ENCODE results near the gene DNAH17. TPM values are rescaled to one million over a fixed set of nuclear protein-coding genes. Genes with fewer than 3 reads are reported as not detected.

DNAH17 gene
- total and polyA plus RNA-seq, 2 donors (not counting 3 experiments of a cell fraction or from before 2014, with no cell fraction given): not detected

DNA sequence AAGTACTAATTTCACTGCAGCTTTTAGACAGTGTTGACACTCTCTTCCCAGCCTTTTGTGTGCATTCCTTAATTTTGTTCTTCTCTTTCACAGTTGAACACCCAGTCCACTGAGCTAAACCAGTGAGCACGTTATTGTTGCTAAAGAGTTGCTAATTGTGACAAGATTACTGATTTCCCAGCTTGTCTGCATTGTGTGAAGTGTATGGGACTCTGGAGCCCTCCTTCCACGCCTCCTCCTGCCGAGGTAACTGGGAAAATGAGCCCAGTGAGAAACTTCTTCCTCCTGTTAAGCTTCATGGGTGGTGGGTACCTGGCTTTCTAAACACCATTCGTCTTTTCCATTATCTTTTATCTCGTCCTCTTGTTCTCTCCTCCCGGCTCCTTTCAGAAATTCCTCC, 29.8 kb upstream of the DNAH17 start:
- H3K4me1 ChIP-seq (ENCODE audit: control insufficient read depth, extremely low read depth, insufficient read depth, low read length): no peaks in the 10 kb centered on the region
- dilution Hi-C loops (cut with MboI; ENCODE audit: extremely low pct_ligation_motif_present, low sequenced_read_pairs) (no loop called here), intact Hi-C loops (cut with micrococcal nuclease) (loop anchor here (5.0 kb wide), 1 partner anchor 110 kb away; no protein-coding TSS in a partner anchor)
- H3K4me3 ChIP-seq (replicated peaks in 1 of 3; ENCODE audit: insufficient read depth in 1 of 3, low read depth in 1 of 3, low read length in 3 of 3): no peak overlapping the region
- no peak for FAIRE-seq
- no peak for DNase-seq (ENCODE audit: low read depth, low spot score)
- no peaks in the 10 kb centered on the region for H3K9me1 ChIP-seq (replicated peaks; ENCODE audit: control insufficient read depth, extremely low read depth, insufficient read depth, low read length)
- H3K4me2 ChIP-seq (ENCODE audit: insufficient read depth, low read length): no peak overlapping the region
- POLR2A ChIA-PET: interaction anchor here (0.7 kb wide), 1 partner anchor 25 kb away, joined by 3 read pairs; no protein-coding TSS in a partner anchor
- no peaks in the 10 kb centered on the region for H3K36me3 ChIP-seq (ENCODE audit: control insufficient read depth in 2 of 2, extremely low read depth in 1 of 2, insufficient read depth in 2 of 2, low read length in 2 of 2)
- CTCF ChIA-PET: interaction anchor here (0.9 to 3.9 kb wide), 3 partner anchors 26 to 161 kb away, joined by 3 to 27 read pairs (median 3); no protein-coding TSS in a partner anchor
- H3K27me3 ChIP-seq (ENCODE audit: control insufficient read depth in 2 of 2, insufficient read depth in 2 of 2, low read length in 2 of 2): peaks cover 4 to 7% of the 10 kb centered on the region in 2 experiments
- H3K79me2 ChIP-seq (ENCODE audit: control insufficient read depth, insufficient read depth, low read length): no peaks in the 10 kb centered on the region
- no peak overlapping the region for H2AFZ ChIP-seq (ENCODE audit: low read depth, low read length)
- H4K20me1 ChIP-seq (replicated peaks; ENCODE audit: control insufficient read depth, extremely low read depth, insufficient read depth, low read length): no peaks in the 10 kb centered on the region
- BruUV-seq (replicated peaks): no TSS peak
- TF ChIP-seq POLR2A (IDR thresholded peaks at IDR 0.05; ENCODE audit: low read depth, low read length): no peak
- TF ChIP-seq EZH2 (IDR thresholded peaks at IDR 0.05; ENCODE audit: borderline replicate concordance, low read depth, low read length, severe bottlenecking): no peak
- TF ChIP-seq, protein P1, sequence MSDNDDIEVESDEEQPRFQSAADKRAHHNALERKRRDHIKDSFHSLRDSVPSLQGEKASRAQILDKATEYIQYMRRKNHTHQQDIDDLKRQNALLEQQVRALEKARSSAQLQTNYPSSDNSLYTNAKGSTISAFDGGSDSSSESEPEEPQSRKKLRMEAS (IDR thresholded peaks at IDR 0.05; ENCODE audit: insufficient read depth, insufficient read length): no peak
- TF ChIP-seq, protein P2, sequence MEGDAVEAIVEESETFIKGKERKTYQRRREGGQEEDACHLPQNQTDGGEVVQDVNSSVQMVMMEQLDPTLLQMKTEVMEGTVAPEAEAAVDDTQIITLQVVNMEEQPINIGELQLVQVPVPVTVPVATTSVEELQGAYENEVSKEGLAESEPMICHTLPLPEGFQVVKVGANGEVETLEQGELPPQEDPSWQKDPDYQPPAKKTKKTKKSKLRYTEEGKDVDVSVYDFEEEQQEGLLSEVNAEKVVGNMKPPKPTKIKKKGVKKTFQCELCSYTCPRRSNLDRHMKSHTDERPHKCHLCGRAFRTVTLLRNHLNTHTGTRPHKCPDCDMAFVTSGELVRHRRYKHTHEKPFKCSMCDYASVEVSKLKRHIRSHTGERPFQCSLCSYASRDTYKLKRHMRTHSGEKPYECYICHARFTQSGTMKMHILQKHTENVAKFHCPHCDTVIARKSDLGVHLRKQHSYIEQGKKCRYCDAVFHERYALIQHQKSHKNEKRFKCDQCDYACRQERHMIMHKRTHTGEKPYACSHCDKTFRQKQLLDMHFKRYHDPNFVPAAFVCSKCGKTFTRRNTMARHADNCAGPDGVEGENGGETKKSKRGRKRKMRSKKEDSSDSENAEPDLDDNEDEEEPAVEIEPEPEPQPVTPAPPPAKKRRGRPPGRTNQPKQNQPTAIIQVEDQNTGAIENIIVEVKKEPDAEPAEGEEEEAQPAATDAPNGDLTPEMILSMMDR (IDR thresholded peaks at IDR 0.05; ENCODE audit: extremely low read depth in 1 of 2, insufficient read depth in 1 of 2, low read depth in 1 of 2, low read length in 2 of 2): no peak
- TF ChIP-seq POLR2AphosphoS5 (IDR thresholded peaks at IDR 0.05; ENCODE audit: insufficient read depth, low read depth, low read length): no peak
- TF ChIP-seq GATA2 (IDR thresholded peaks at IDR 0.05; ENCODE audit: insufficient read depth, insufficient read length, low read depth, low read length): no peak
- TF ChIP-seq MYC (IDR thresholded peaks at IDR 0.05; ENCODE audit: low read depth, low read length): no peak
- no peak for TF ChIP-seq JUN (IDR thresholded peaks at IDR 0.05; ENCODE audit: borderline replicate concordance, insufficient read depth, insufficient read length, low read depth)
- TF ChIP-seq FOS (IDR thresholded peaks at IDR 0.05; ENCODE audit: borderline replicate concordance, insufficient read depth, low read length): no peak
- H3K9ac ChIP-seq (replicated peaks; ENCODE audit: extremely low read depth, insufficient read depth, low read length): no peak overlapping the region
- no peak overlapping the region for H3K27ac ChIP-seq (ENCODE audit: insufficient read depth, low read depth, low read length)
- H3K9me3 ChIP-seq (replicated peaks; ENCODE audit: control insufficient read depth, insufficient read depth, low read length): no peaks in the 10 kb centered on the region

Measured in endothelial cell of umbilical vein (primary cell).